T-cell (primary cell): Measurements from ENCODE around the gene TMEM219. TPM values are rescaled to one million over a fixed set of nuclear protein-coding genes. Genes with fewer than 3 reads are reported as not detected.
"Not testable (repeated sequence)": the region's sequence is repeated elsewhere in the genome, so short reads cannot be mapped to it uniquely, and the experiment has no call there.

ENCODE experiments used
- ATAC-seq, 4 experiments: fragments of 200-7000 bp in 3 of 4; fragments of 150-1000 bp in 1 of 4; cut with Tn5 transposase; replicated peaks in 1 of 4; 1 replicate in 3 of 4; 2 replicates in 1 of 4; pipeline ENCODE4 v1.10.0; 2021; ENCODE audit warnings: moderate library complexity in 3 of 4, mild to moderate bottlenecking in 2 of 4, moderate number of reproducible peaks in 1 of 4
- CTCF ChIA-PET, 2 donors: fragments of 300-600 bp; sonication (Branson Sonifier 250); formaldehyde crosslinking; loops; one replicate each; lab custom pipeline; 2022; ENCODE audit warnings: antibody characterized with exemption in 2 of 2; lab: Charles Lee
- POLR2A ChIA-PET, 2 donors: fragments of 300-600 bp; sonication (Branson Sonifier 250); formaldehyde crosslinking; loops; one replicate each; lab custom pipeline; 2022; ENCODE audit warnings: antibody characterized with exemption in 2 of 2; lab: Charles Lee
- DNase-seq, 35 experiments: peaks; one replicate each; pipeline versions ENCODE4 v3.0.0 to v3.0.0-alpha.2; 2013 to 2023
- H3K27ac ChIP-seq: one replicate; pipeline ENCODE4 v1.5.1; 2013; ENCODE audit warnings: low read length
- H3K27me3 ChIP-seq, 2 experiments: replicated peaks in 1 of 2; 1 replicate in 1 of 2; 2 replicates in 1 of 2; pipeline versions ENCODE4 v1.6.1 to v1.7.0; 2013; ENCODE audit warnings: low read length in 1 of 2, mixed read lengths in 1 of 2; ENCODE audit not compliant: control insufficient read depth in 2 of 2, insufficient read depth in 2 of 2; ENCODE audit errors: extremely low read depth in 1 of 2
- H3K36me3 ChIP-seq, 2 donors: 1 replicate in 1 of 2; 2 replicates in 1 of 2; pipeline versions ENCODE4 v1.6.1 to v1.7.0; 2013; ENCODE audit warnings: low read length in 1 of 2; ENCODE audit not compliant: control insufficient read depth in 2 of 2, insufficient read depth in 1 of 2; ENCODE audit errors: extremely low read depth in 1 of 2
- H3K4me1 ChIP-seq, 2 experiments: 1 replicate in 1 of 2; 2 replicates in 1 of 2; pipeline versions ENCODE4 v1.6.1 to v1.7.0; 2013; ENCODE audit warnings: low read length in 2 of 2, mixed read lengths in 1 of 2; ENCODE audit not compliant: insufficient read depth in 2 of 2, control insufficient read depth in 1 of 2; ENCODE audit errors: extremely low read depth in 1 of 2
- H3K4me3 ChIP-seq, 2 donors: 1 replicate in 1 of 2; 2 replicates in 1 of 2; pipeline versions ENCODE4 v1.5.1 to v1.7.0; 2013; ENCODE audit warnings: mild to moderate bottlenecking in 2 of 2, low read length in 1 of 2, moderate library complexity in 1 of 2; ENCODE audit not compliant: control insufficient read depth in 1 of 2; ENCODE audit errors: extremely low read depth in 1 of 2
- H3K9me3 ChIP-seq: 2 replicates; pipeline ENCODE4 v1.7.0; 2013
- H3K27ac Mint-ChIP-seq, 2 donors: one replicate each; pipeline ENCODE4 v1.8.0; 2020 to 2021; ENCODE audit warnings: mild to moderate bottlenecking in 2 of 2, mixed read lengths in 2 of 2
- H3K27me3 Mint-ChIP-seq, 2 donors: one replicate each; pipeline ENCODE4 v1.8.0; 2021 to 2022; ENCODE audit warnings: mixed read lengths in 2 of 2
- H3K36me3 Mint-ChIP-seq: one replicate; pipeline ENCODE4 v1.8.0; 2021; ENCODE audit warnings: mixed read lengths
- H3K4me1 Mint-ChIP-seq, 3 donors: one replicate each; pipeline ENCODE4 v1.8.0; 2020 to 2022; ENCODE audit warnings: mixed read lengths in 3 of 3, mild to moderate bottlenecking in 1 of 3
- H3K4me3 Mint-ChIP-seq, 3 donors: one replicate each; pipeline ENCODE4 v1.8.0; 2020 to 2022; ENCODE audit warnings: mild to moderate bottlenecking in 3 of 3, mixed read lengths in 3 of 3, moderate library complexity in 3 of 3
- H3K9me3 Mint-ChIP-seq, 3 donors: one replicate each; pipeline ENCODE4 v1.8.0; 2020 to 2022; ENCODE audit warnings: mixed read lengths in 3 of 3
- WGBS: methylation state at CpG from one replicate; pipeline ENCODE4 v1.1.5; 2013; ENCODE audit warnings: missing lambda C conversion rate; ENCODE audit not compliant: insufficient coverage; 5-methylcytosine and 5-hydroxymethylcytosine counted together
- total RNA-seq, 35 experiments: library from RNA in 6 of 35; stranded (reverse) in 6 of 35; fragments of 120-200 nt in 1 of 35; gene quantifications; one replicate each; pipeline versions ENCODE4 v1.2.1 to v1.2.4 and lab custom pipeline; 2013 to 2026

Gene TMEM219
- total RNA-seq, 5 donors from 2014 or later (not counting 1 experiment from before 2014, with no cell fraction given) = 66.7 to 93.9 (median 80.4) TPM

- H3K9me3 Mint-ChIP-seq, DNase-seq, POLR2A ChIA-PET, H3K4me3 ChIP-seq, ATAC-seq, H3K36me3 Mint-ChIP-seq, H3K27ac ChIP-seq, H3K27me3 ChIP-seq, H3K27me3 Mint-ChIP-seq, H3K36me3 ChIP-seq, H3K9me3 ChIP-seq: not testable (repeated sequence)
- H3K4me3 Mint-ChIP-seq = peak overlapping the region in 1 of 3 donors; percentile 90
- no CpG with 5 or more reads among the region's 4 CpGs for WGBS
- CTCF ChIA-PET = interaction anchor here in 1 of 2 donors (1.1 kb wide), 1 partner anchor 12 kb away, joined by 4 read pairs; no protein-coding TSS in a partner anchor
- peak overlapping the region in 1 of 2 donors; percentile 16 for H3K27ac Mint-ChIP-seq
- H3K4me1 ChIP-seq = peaks cover 10 to 25% of the 10 kb centered on the region in 2 experiments
- peaks cover 19 to 25% (median 24%) of the 10 kb centered on the region in 3 donors for H3K4me1 Mint-ChIP-seq
Measured at GRCh38 chr16:29959821-29960220, 2.1 kb upstream of the TMEM219 start.

- ATAC-seq (no peak), DNase-seq (no peak)
- CTCF ChIA-PET = interaction anchor here (0.6 to 2.5 kb wide), 9 partner anchors 13 to 259 kb away, joined by 3 to 22 read pairs (median 4); partner anchors contain the start of genes HIRIP3 (in 1 of the 2), KCTD13 (in 1 of the 2) and TAOK2 (in 1 of the 2)
- Mint-ChIP-seq H3K4me3 (peak overlapping the region; percentile 82 to 90 (median 85)), H3K9me3 (no peaks in the 10 kb centered on the region), H3K27ac (peak overlapping the region; percentile 92 to 95), H3K36me3 (no peaks in the 10 kb centered on the region), H3K27me3 (no peaks in the 10 kb centered on the region), H3K4me1 (peaks cover 19 to 29% (median 24%) of the 10 kb centered on the region in 3 donors)
- peaks cover 0 to 3% of the 10 kb centered on the region in 2 donors for H3K36me3 ChIP-seq
- H3K9me3 ChIP-seq = no peaks in the 10 kb centered on the region
- 90% methylated on average over 8 of the region's 10 CpGs for WGBS
- H3K27me3 ChIP-seq = no peaks in the 10 kb centered on the region
- H3K27ac ChIP-seq = peak overlapping the region; percentile 73
- H3K4me3 ChIP-seq = peak overlapping the region; percentile 69 to 87
- POLR2A ChIA-PET = interaction anchor here (1.2 kb wide), 2 partner anchors 12 kb away, joined by 4 to 7 read pairs; no protein-coding TSS in a partner anchor
- peaks cover 10 to 25% of the 10 kb centered on the region in 2 experiments for H3K4me1 ChIP-seq
Measured at GRCh38 chr16:29961127-29961478, 776 bp upstream of the TMEM219 start.

GRCh38 chr16:29962344-29962994, 590 bp downstream of the TMEM219 start:
- H3K27me3 ChIP-seq = no peaks in the 10 kb centered on the region
- ATAC-seq = no peak
- POLR2A ChIA-PET = interaction anchor here (0.5 to 1.2 kb wide), 6 partner anchors 11 to 1667 kb away, joined by 4 to 7 read pairs (median 4); partner anchors contain the start of gene TAOK2 (in 1 of the 2)
- peak overlapping the region; percentile 89 to 92 for H3K27ac Mint-ChIP-seq
- H3K4me3 ChIP-seq = peak overlapping the region; percentile 69 to 83
- CTCF ChIA-PET = interaction anchor here in 1 of 2 donors (0.5 to 2.5 kb wide), 6 partner anchors 11 to 95 kb away, joined by 3 to 22 read pairs (median 4); partner anchors contain the start of genes HIRIP3, KCTD13 and TAOK2
- peak in 1 of 35 experiments; percentile 38 for DNase-seq
- H3K36me3 ChIP-seq = peaks cover 0 to 6% of the 10 kb centered on the region in 2 donors
- H3K4me1 Mint-ChIP-seq = peaks cover 19 to 30% (median 24%) of the 10 kb centered on the region in 3 donors
- 24% methylated on average over 10 of the region's 18 CpGs for WGBS
- H3K9me3 Mint-ChIP-seq = no peaks in the 10 kb centered on the region
- H3K36me3 Mint-ChIP-seq = no peaks in the 10 kb centered on the region
- no peaks in the 10 kb centered on the region for H3K27me3 Mint-ChIP-seq
- peak overlapping the region; percentile 90 for H3K27ac ChIP-seq
- no peaks in the 10 kb centered on the region for H3K9me3 ChIP-seq
- peak overlapping the region; percentile 87 to 90 (median 88) for H3K4me3 Mint-ChIP-seq
- peaks cover 10 to 25% of the 10 kb centered on the region in 2 experiments for H3K4me1 ChIP-seq

GRCh38 chr16:29963021-29963743, 1.3 kb downstream of the TMEM219 start:
- ATAC-seq (no peak), DNase-seq (no peak)
- Mint-ChIP-seq H3K9me3 (no peaks in the 10 kb centered on the region), H3K27ac (peak overlapping the region; percentile 89 to 92), H3K27me3 (no peaks in the 10 kb centered on the region), H3K36me3 (peaks cover 3% of the 10 kb centered on the region), H3K4me1 (peaks cover 19 to 30% (median 24%) of the 10 kb centered on the region in 3 donors), H3K4me3 (peak overlapping the region; percentile 87 to 90 (median 88))
- ChIA-PET POLR2A (interaction anchor here in 1 of 2 donors (0.6 kb wide), 1 partner anchor 10 kb away, joined by 5 read pairs; the partner anchor contains the start of gene TAOK2), CTCF (interaction anchor here in 1 of 2 donors (0.5 to 2.5 kb wide), 4 partner anchors 11 to 96 kb away, joined by 3 to 22 read pairs (median 4); partner anchors contain the start of genes KCTD13 and TAOK2)
- H3K9me3 ChIP-seq = no peaks in the 10 kb centered on the region
- peak overlapping the region; percentile 90 for H3K27ac ChIP-seq
- H3K27me3 ChIP-seq = no peaks in the 10 kb centered on the region
- 94% methylated on average over 10 of the region's 14 CpGs for WGBS
- H3K4me3 ChIP-seq = no peak overlapping the region
- H3K4me1 ChIP-seq = peaks cover 10 to 25% of the 10 kb centered on the region in 2 experiments
- H3K36me3 ChIP-seq = peaks cover 0 to 10% of the 10 kb centered on the region in 2 donors

GRCh38 chr16:29968205-29968604, 6.3 kb downstream of the TMEM219 start:
- peaks cover 0 to 6% of the 10 kb centered on the region in 2 experiments for H3K4me1 ChIP-seq
- Mint-ChIP-seq H3K27me3 (no peaks in the 10 kb centered on the region), H3K4me1 (peaks cover 3 to 16% (median 11%) of the 10 kb centered on the region in 3 donors), H3K9me3 (no peaks in the 10 kb centered on the region), H3K36me3 (peaks cover 17% of the 10 kb centered on the region), H3K4me3 (no peak overlapping the region), H3K27ac (no peak overlapping the region)
- no peaks in the 10 kb centered on the region for H3K9me3 ChIP-seq
- WGBS = 100% methylated on average over 2 of the region's 4 CpGs
- CTCF ChIA-PET = no interaction called here
- DNase-seq = no peak
- H3K27ac ChIP-seq = no peak overlapping the region
- H3K27me3 ChIP-seq = no peaks in the 10 kb centered on the region
- no peak overlapping the region for H3K4me3 ChIP-seq
- no peak for ATAC-seq
- H3K36me3 ChIP-seq = peaks cover 0 to 13% of the 10 kb centered on the region in 2 donors
- POLR2A ChIA-PET = no interaction called here

- no peaks in the 10 kb centered on the region for H3K27me3 ChIP-seq
- CTCF ChIA-PET = interaction anchor here in 1 of 2 donors (1.2 kb wide), 1 partner anchor 33 kb away, joined by 4 read pairs; no protein-coding TSS in a partner anchor
- H3K36me3 Mint-ChIP-seq = peaks cover 17% of the 10 kb centered on the region
- H3K27ac Mint-ChIP-seq = no peak overlapping the region
- H3K9me3 Mint-ChIP-seq = no peaks in the 10 kb centered on the region
- peaks cover 18 to 29% (median 26%) of the 10 kb centered on the region in 3 donors for H3K4me1 Mint-ChIP-seq
- H3K4me3 ChIP-seq = no peak overlapping the region
- H3K4me3 Mint-ChIP-seq = no peak overlapping the region
- WGBS = 87% methylated on average over 3 of the region's 8 CpGs
- ATAC-seq = no peak
- peaks cover 0 to 12% of the 10 kb centered on the region in 2 donors for H3K36me3 ChIP-seq
- DNase-seq = no peak
- peaks cover 13 to 28% of the 10 kb centered on the region in 2 experiments for H3K4me1 ChIP-seq
- no peak overlapping the region for H3K27ac ChIP-seq
- POLR2A ChIA-PET = interaction anchor here in 1 of 2 donors (0.5 to 0.7 kb wide), 2 partner anchors 96 to 642 kb away, joined by 4 to 6 read pairs; no protein-coding TSS in a partner anchor
- no peaks in the 10 kb centered on the region for H3K9me3 ChIP-seq
- H3K27me3 Mint-ChIP-seq = no peaks in the 10 kb centered on the region
Measured at GRCh38 chr16:29971304-29971703, 9.4 kb downstream of the TMEM219 start.
